Neural crest cell (in vitro differentiated cells): Measurements from ENCODE around the gene CA11. TPM values are rescaled to one million over a fixed set of nuclear protein-coding genes. Genes with fewer than 3 reads are reported as not detected.

Experiments
- DNase-seq: peaks from one replicate; pipeline ENCODE4 v3.0.0; 2021; ENCODE audit warnings: low read depth, mixed read lengths, low spot score
- H3K27ac Mint-ChIP-seq: one replicate; pipeline ENCODE4 v1.8.0; 2021; ENCODE audit warnings: mild to moderate bottlenecking, mixed read lengths; ENCODE audit not compliant: unreplicated experiment
- H3K27me3 Mint-ChIP-seq: 2 replicates; pipeline ENCODE4 v1.8.0; 2021; ENCODE audit warnings: low read depth, mild to moderate bottlenecking, mixed read lengths
- H3K36me3 Mint-ChIP-seq: 2 replicates; pipeline ENCODE4 v1.8.0; 2021; ENCODE audit warnings: low read depth, mild to moderate bottlenecking, mixed read lengths
- H3K4me1 Mint-ChIP-seq: 2 replicates; pipeline ENCODE4 v1.8.0; 2021; ENCODE audit warnings: mixed read lengths
- H3K4me3 Mint-ChIP-seq: one replicate; pipeline ENCODE4 v1.8.0; 2021; ENCODE audit warnings: mild to moderate bottlenecking, mixed read lengths
- H3K9me3 Mint-ChIP-seq: 2 replicates; pipeline ENCODE4 v1.8.0; 2021; ENCODE audit warnings: mixed read lengths
- total RNA-seq: library from RNA; stranded (reverse); gene quantifications from 2 replicates; pipeline ENCODE4 v1.2.1, GENCODE V29; 2021
- TF ChIP-seq, protein P1 (sequence below): fragments of 200-600 bp; sonication (generic); conservative IDR thresholded peaks from 2 replicates; pipeline ENCODE4 v1.5.0; 2021; ENCODE audit warnings: antibody characterized with exemption, mild to moderate bottlenecking

Gene CA11
- total RNA-seq, 1 donor from 2014 or later = 11.4 TPM

DNA sequence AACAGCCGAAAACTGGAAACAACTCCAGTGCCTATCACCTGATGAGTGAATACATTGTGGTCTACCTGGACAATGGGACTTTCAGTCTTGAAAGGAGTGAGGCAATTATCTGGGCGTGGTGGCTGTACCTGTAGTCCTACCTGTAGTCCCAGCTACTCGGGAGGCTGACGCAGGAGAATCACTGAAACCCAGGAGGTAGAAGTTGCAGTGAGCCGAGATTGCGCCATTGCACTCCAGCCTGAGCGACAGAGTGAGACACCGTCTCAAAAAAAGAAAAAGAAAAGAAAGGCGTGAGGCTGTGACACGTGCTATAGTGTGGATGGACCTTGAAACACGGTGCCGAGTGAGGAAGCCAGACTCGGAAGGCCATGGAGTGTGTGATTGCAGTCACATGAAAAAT is 30.9 kb upstream of the CA11 start:
- H3K27me3 Mint-ChIP-seq = no peaks in the 10 kb centered on the region
- DNase-seq = no peak
- H3K36me3 Mint-ChIP-seq = no peaks in the 10 kb centered on the region
- H3K4me1 Mint-ChIP-seq = peaks cover 21% of the 10 kb centered on the region
- H3K9me3 Mint-ChIP-seq = no peaks in the 10 kb centered on the region
- no peak overlapping the region for H3K27ac Mint-ChIP-seq
- no peak overlapping the region for H3K4me3 Mint-ChIP-seq
- TF ChIP-seq, protein P1, sequence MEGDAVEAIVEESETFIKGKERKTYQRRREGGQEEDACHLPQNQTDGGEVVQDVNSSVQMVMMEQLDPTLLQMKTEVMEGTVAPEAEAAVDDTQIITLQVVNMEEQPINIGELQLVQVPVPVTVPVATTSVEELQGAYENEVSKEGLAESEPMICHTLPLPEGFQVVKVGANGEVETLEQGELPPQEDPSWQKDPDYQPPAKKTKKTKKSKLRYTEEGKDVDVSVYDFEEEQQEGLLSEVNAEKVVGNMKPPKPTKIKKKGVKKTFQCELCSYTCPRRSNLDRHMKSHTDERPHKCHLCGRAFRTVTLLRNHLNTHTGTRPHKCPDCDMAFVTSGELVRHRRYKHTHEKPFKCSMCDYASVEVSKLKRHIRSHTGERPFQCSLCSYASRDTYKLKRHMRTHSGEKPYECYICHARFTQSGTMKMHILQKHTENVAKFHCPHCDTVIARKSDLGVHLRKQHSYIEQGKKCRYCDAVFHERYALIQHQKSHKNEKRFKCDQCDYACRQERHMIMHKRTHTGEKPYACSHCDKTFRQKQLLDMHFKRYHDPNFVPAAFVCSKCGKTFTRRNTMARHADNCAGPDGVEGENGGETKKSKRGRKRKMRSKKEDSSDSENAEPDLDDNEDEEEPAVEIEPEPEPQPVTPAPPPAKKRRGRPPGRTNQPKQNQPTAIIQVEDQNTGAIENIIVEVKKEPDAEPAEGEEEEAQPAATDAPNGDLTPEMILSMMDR = no peak

DNA sequence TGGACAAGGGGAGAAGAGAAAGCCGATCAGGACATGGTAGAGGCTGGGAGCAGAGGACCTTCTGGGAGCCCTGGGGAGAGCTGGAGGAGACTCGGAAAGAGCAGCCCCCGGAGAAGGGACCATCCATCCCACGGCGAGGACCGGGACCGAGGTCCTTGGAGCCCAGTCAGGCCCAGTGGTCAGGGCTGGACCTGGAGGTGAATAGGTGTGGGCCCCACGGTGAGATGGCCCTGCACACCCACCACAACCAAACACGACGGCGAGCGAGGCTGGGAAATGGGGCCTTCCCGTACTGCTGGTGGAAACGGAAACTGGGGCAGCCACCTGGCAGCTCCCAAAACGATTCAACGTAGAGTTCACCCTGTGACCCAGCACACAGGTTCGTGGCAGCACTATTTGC is 30.5 kb upstream of the CA11 start:
- no peaks in the 10 kb centered on the region for H3K36me3 Mint-ChIP-seq
- TF ChIP-seq, protein P1 = no peak
- H3K27ac Mint-ChIP-seq = no peak overlapping the region
- H3K27me3 Mint-ChIP-seq = no peaks in the 10 kb centered on the region
- H3K4me3 Mint-ChIP-seq = no peak overlapping the region
- H3K4me1 Mint-ChIP-seq = peaks cover 21% of the 10 kb centered on the region
- DNase-seq = no peak
- H3K9me3 Mint-ChIP-seq = no peaks in the 10 kb centered on the region

DNA sequence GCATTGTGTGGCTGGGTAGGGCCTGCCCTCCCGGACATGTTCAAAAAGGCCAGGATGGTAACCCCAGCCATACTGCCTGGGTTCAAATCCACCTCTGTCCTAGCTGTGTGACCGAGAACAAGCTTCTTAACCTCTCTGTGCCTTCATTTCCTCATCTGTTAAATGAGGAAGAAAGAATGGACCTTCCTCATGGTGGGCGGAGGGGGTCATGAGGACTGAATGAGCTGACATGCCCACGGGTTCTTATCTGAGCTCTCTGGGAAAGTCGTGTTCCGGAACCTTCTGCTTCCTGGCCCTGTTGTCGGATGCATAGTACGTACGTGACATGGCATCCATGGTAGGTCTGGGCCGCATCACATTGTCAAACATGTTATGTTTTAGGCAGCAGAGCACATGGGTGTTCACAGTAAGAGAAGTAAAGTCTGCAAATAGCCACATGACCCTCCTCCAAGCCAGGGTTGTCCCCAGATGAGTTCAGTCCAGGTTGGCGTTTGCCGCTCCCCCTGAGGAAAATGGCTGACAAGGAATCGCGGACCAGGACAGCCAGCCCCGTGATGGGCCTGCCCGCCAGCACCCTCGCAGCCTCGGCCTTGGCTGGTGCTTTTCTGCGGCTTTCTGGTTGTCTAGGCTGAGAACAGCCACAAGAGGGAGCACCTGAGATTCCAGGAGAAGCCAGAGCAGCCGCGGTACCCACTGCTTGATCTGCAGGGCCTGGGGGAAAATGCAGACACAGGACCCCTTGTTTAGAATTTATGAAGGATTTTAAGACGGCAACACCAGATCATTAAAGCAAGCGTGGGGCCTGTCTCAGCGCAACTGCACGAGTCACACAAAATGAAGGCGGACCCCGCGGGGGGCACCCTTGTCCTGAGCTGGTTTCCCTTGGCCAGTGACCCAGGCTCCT is 29.2 kb upstream of the CA11 start:
- Mint-ChIP-seq H3K27ac (peak overlapping the region; percentile 86), H3K4me1 (peaks cover 25% of the 10 kb centered on the region), H3K9me3 (no peaks in the 10 kb centered on the region), H3K27me3 (no peaks in the 10 kb centered on the region), H3K36me3 (no peaks in the 10 kb centered on the region), H3K4me3 (peak overlapping the region; percentile 29)
- DNase-seq = peak; percentile 88
- TF ChIP-seq, protein P1 = peak; percentile 89

DNA sequence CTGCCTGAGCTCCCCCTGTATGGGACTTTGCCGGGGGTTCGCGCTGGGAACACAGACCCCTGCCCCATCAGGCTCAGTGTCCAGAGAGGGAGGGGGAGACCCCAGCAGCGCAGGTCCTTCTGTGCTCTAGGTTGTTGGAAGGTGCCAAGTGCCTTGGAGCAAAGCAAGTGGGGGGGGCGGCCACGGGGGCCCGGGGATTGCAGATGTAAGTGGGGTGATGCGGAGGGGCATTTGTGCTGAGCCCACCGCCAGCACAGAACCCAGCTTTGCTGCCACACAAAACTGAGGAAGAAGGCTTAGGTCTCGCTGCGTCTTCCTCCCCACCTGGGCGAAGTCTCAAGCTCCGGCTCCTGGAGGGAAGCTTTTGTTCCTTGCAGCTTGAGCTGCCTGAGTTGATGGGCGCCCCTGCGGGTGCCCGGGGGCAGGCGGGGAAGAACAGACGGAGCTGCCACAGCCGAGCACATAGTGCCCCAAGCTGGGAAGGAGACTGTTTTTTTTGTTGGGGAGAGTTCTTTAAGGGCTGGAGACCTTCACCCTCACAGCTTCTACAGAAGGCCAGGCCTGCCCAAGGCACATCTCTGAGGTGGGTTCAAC is 28.3 kb upstream of the CA11 start:
- no peak for DNase-seq
- no peak overlapping the region for H3K27ac Mint-ChIP-seq

DNA sequence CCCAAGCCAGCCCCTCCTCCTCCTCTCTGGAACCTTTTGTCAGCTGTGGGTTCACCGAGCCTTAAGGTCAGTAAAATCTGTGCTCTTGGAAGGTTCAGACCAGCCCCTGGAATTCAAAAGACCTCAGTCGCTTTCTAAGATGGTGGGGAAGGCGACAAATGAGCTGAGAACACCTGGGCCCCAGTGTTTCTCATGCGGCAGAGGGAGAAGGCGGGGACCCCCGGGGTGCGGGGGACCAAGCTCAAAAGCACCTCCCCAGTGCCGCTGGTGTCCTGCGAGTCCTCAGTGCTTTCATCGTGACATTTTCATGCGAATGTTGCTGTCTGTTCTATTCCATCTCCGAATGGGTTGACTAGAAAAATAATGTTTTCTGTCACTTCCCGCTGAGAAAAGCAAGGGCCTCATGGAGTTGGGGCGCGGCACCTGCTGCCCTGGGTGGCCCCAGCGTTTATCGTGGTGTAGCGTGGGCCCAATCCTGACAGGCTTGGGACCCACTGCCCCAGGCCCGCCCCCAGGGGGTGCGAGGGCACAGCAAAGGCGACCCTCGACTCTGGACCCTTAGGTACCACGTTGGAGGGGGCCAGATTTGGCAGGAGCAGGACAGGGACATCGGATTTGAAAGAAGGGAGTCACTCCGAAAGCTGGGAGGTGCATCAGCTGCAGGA is 27.6 kb upstream of the CA11 start:
- Mint-ChIP-seq H3K27me3 (no peaks in the 10 kb centered on the region), H3K27ac (peak overlapping the region; percentile 75), H3K4me3 (no peak overlapping the region), H3K4me1 (peaks cover 25% of the 10 kb centered on the region), H3K36me3 (no peaks in the 10 kb centered on the region), H3K9me3 (peaks cover 7% of the 10 kb centered on the region)
- no peak for DNase-seq
- TF ChIP-seq, protein P1 = no peak

More for the DNA sequence above, 28.3 kb upstream of the CA11 start:
- Mint-ChIP-seq H3K36me3 (no peaks in the 10 kb centered on the region), H3K4me1 (peaks cover 25% of the 10 kb centered on the region), H3K4me3 (no peak overlapping the region), H3K27me3 (no peaks in the 10 kb centered on the region), H3K9me3 (peaks cover 4% of the 10 kb centered on the region)
- TF ChIP-seq, protein P1 = no peak
